ENCODE results near the gene ERP27.

ERP27 gene

DNA sequence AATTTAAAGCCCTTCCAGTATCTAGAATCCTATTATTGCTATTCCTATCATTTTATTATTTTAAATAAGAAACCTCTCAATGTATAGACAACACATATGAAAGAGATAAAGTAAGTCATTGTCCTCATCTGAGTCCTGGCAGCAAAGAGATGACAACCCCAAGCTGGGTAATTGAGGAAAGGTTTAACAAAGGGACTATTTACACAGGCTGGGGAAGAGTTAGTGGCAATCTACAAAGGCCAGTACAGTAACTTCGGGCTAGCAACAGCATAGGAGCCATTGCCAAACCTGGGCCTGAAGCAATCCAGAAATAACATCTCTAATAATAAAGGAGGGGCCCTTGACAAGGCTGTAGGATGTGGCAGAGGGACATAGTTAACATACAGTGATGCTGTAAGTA lies 45.7 kb upstream of the ERP27 start (continued):
- no peak for TF ChIP-seq ZNF335 (tag by site-specific recombination; conservative IDR thresholded peaks at IDR 0.05)
- no peak for TF ChIP-seq OSR2 (tag by site-specific recombination; IDR thresholded peaks at IDR 0.05)
- TF ChIP-seq ZNF433 (tag by site-specific recombination; IDR thresholded peaks at IDR 0.05; ENCODE audit: low read depth): no peak
- TF ChIP-seq PRDM6 (tag by site-specific recombination; IDR thresholded peaks at IDR 0.05): no peak
- no peak for TF ChIP-seq ZNF404 (tag by site-specific recombination; IDR thresholded peaks at IDR 0.05)

DNA sequence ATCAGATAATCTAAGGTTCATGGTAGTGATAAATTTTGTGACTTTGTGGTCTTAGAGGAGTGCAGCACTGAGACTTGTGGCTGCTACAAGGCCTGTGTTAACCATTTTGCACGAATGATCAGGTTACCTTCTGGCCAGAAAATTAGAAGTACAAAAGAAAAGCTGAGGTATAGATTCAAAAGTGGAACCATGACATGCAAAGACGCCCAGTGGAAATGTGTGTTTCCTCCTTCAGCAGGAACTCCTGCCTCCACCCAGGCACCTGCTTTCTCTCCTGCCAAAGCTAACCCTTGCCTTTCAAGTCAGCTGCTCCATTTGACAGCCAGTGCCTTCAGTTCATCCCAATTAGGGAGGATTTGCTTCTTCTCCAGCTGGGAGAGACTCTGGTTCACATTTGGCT lies 44.7 kb upstream of the ERP27 start:
- Histone ChIP-seq H3K4me1 (ENCODE audit: control insufficient read depth, insufficient read depth, low read length) (no peaks in the 10 kb centered on the region), H3K9me3 (ENCODE audit: control insufficient read depth, insufficient read depth, low read depth, low read length) (no peaks in the 10 kb centered on the region), H3K4me3 (ENCODE audit: low read depth, low read length) (no peak overlapping the region), H3K27ac (ENCODE audit: extremely low read depth, low read depth, low read length) (no peak overlapping the region), H3K36me3 (ENCODE audit: control insufficient read depth in 2 of 2, insufficient read depth in 1 of 2, low read length in 2 of 2) (no peaks in the 10 kb centered on the region)
- ChIA-PET POLR2A (no interaction called here), CTCF (no interaction called here)
- TF ChIP-seq PRDM6 (tag by site-specific recombination; IDR thresholded peaks at IDR 0.05) (no peak), ZNF184 (tag by site-specific recombination; IDR thresholded peaks at IDR 0.05) (no peak), ZFHX2 (tag by site-specific recombination; conservative IDR thresholded peaks at IDR 0.05) (no peak), ZNF280D (tag by site-specific recombination; IDR thresholded peaks at IDR 0.05) (no peak)

DNA sequence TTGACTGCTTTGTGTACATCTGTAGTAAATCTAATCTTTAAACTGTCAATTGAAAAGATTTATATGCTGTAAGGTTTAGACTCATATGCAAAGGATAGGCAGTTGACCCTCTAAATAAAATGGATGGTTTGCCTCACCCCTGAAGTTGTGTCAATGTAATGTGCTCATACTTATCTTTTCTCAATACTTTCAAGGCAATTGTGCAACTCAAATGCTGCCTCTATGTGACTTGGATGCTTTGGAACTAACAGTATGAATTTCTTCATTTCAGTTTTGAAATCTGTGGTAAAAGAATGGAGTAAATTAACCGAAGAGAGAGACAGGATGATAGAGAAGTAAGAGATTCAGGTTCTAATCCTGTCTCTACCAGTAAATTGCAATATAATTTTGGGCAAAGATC lies 44.2 kb upstream of the ERP27 start:
- no peak for TF ChIP-seq ZNF473 (tag by site-specific recombination; IDR thresholded peaks at IDR 0.05)
- no peak for TF ChIP-seq ZNF596 (tag by site-specific recombination; IDR thresholded peaks at IDR 0.05)
- no peak for TF ChIP-seq ZNF132 (tag by site-specific recombination; IDR thresholded peaks at IDR 0.05; ENCODE audit: borderline replicate concordance)
- no peak for TF ChIP-seq ZNF791 (tag by site-specific recombination; IDR thresholded peaks at IDR 0.05)
- no peak for TF ChIP-seq TSHZ1 (tag by site-specific recombination; IDR thresholded peaks at IDR 0.05; ENCODE audit: borderline replicate concordance)
- no peaks in the 10 kb centered on the region for H3K36me3 ChIP-seq (ENCODE audit: control insufficient read depth in 2 of 2, insufficient read depth in 1 of 2, low read length in 2 of 2)
- H3K27ac ChIP-seq (ENCODE audit: extremely low read depth, low read depth, low read length): no peak overlapping the region
- no peak overlapping the region for H3K4me3 ChIP-seq (ENCODE audit: low read depth, low read length)
- H3K4me1 ChIP-seq (ENCODE audit: control insufficient read depth, insufficient read depth, low read length): no peaks in the 10 kb centered on the region
- ChIA-PET POLR2A (no interaction called here), CTCF (no interaction called here)
- no peaks in the 10 kb centered on the region for H3K9me3 ChIP-seq (ENCODE audit: control insufficient read depth, insufficient read depth, low read depth, low read length)

Data from HEK293 (cell line).